CD14-positive monocyte (primary cell): ENCODE measurements around the gene TMEM259. TPM values are rescaled to one million over a fixed set of nuclear protein-coding genes. Genes with fewer than 3 reads are reported as not detected.

ENCODE experiments used
- DNase-seq, 3 donors: peaks; one replicate each; pipeline ENCODE4 v3.0.0-alpha.2; 2011 to 2022
- H2AFZ ChIP-seq: 2 replicates; pipeline ENCODE4 v1.6.0; 2012; ENCODE audit warnings: mild to moderate bottlenecking, low read depth, low read length, inconsistent platforms; ENCODE audit not compliant: insufficient read depth, poor library complexity, severe bottlenecking
- H3K27ac ChIP-seq, 2 donors: 1 replicate in 1 of 2; 2 replicates in 1 of 2; pipeline ENCODE4 v1.5.1; 2012 to 2013; ENCODE audit warnings: low read length in 2 of 2, control low read depth in 1 of 2, inconsistent platforms in 1 of 2, low read depth in 1 of 2, mild to moderate bottlenecking in 1 of 2
- H3K27me3 ChIP-seq, 2 donors: one replicate each; pipeline versions ENCODE4 v1.6.0 to v1.6.1; 2011 to 2013; ENCODE audit warnings: low read length in 2 of 2; ENCODE audit not compliant: control insufficient read depth in 2 of 2, insufficient read depth in 2 of 2
- H3K36me3 ChIP-seq, 2 donors: replicated peaks in 1 of 2; 1 replicate in 1 of 2; 2 replicates in 1 of 2; pipeline versions ENCODE4 v1.5.1 to v1.6.1; 2012 to 2013; ENCODE audit warnings: low read length in 2 of 2, control low read depth in 1 of 2, inconsistent platforms in 1 of 2, mild to moderate bottlenecking in 1 of 2; ENCODE audit not compliant: insufficient read depth in 2 of 2, control insufficient read depth in 1 of 2
- H3K4me1 ChIP-seq, 2 donors: 1 replicate in 1 of 2; 2 replicates in 1 of 2; pipeline versions ENCODE4 v1.5.1 to v1.6.1; 2012 to 2013; ENCODE audit warnings: low read length in 2 of 2, control low read depth in 1 of 2, inconsistent platforms in 1 of 2, mild to moderate bottlenecking in 1 of 2, moderate library complexity in 1 of 2; ENCODE audit not compliant: insufficient read depth in 2 of 2, control insufficient read depth in 1 of 2
- H3K4me2 ChIP-seq: replicated peaks from 2 replicates; pipeline ENCODE3; 2012; ENCODE audit warnings: low read length, moderate library complexity, mild to moderate bottlenecking; ENCODE audit not compliant: poor library complexity, severe bottlenecking; ENCODE audit errors: extremely low read depth
- H3K4me3 ChIP-seq, 3 experiments: fragments of 200-600 bp in 1 of 3; sonication (generic) in 1 of 3; replicated peaks in 1 of 3; 1 replicate in 2 of 3; 2 replicates in 1 of 3; pipeline ENCODE4 v1.5.1; 2011 to 2013; ENCODE audit warnings: low read length in 3 of 3, mild to moderate bottlenecking in 3 of 3, control low read depth in 2 of 3, low read depth in 2 of 3, inconsistent platforms in 1 of 3, moderate library complexity in 1 of 3
- H3K79me2 ChIP-seq: 2 replicates; pipeline ENCODE4 v1.6.0; 2012; ENCODE audit warnings: mild to moderate bottlenecking, control low read depth, inconsistent platforms, low read length, moderate library complexity; ENCODE audit not compliant: insufficient read depth
- H3K9ac ChIP-seq: 2 replicates; pipeline ENCODE4 v1.6.0; 2017; ENCODE audit warnings: low read length, mild to moderate bottlenecking; ENCODE audit not compliant: insufficient read depth, poor library complexity, severe bottlenecking
- H3K9me3 ChIP-seq, 2 donors: replicated peaks in 1 of 2; 1 replicate in 1 of 2; 2 replicates in 1 of 2; pipeline versions ENCODE4 v1.5.1 to v1.6.1; 2012 to 2013; ENCODE audit warnings: low read length in 2 of 2, control low read depth in 1 of 2; ENCODE audit not compliant: control insufficient read depth in 1 of 2, insufficient read depth in 1 of 2
- H4K20me1 ChIP-seq: 2 replicates; pipeline ENCODE4 v1.6.0; 2012; ENCODE audit warnings: mild to moderate bottlenecking, low read length, control low read depth, moderate library complexity; ENCODE audit not compliant: insufficient read depth
- H3K27ac Mint-ChIP-seq, 7 donors: one replicate each; pipeline ENCODE4 v1.8.0; 2020; ENCODE audit warnings: mild to moderate bottlenecking in 7 of 7, mixed read lengths in 7 of 7, moderate library complexity in 6 of 7, inconsistent platforms in 2 of 7
- H3K27me3 Mint-ChIP-seq, 3 donors: one replicate each; pipeline ENCODE4 v1.8.0; 2021 to 2022; ENCODE audit warnings: low read depth in 3 of 3, mild to moderate bottlenecking in 3 of 3, mixed read lengths in 3 of 3, moderate library complexity in 3 of 3, inconsistent platforms in 1 of 3
- H3K36me3 Mint-ChIP-seq, 2 donors: one replicate each; pipeline ENCODE4 v1.8.0; 2020; ENCODE audit warnings: mixed read lengths in 2 of 2, inconsistent platforms in 1 of 2, mild to moderate bottlenecking in 1 of 2
- H3K4me1 Mint-ChIP-seq: one replicate; pipeline ENCODE4 v1.8.0; 2020; ENCODE audit warnings: mild to moderate bottlenecking, mixed read lengths
- H3K4me3 Mint-ChIP-seq, 2 donors: one replicate each; pipeline ENCODE4 v1.8.0; 2020; ENCODE audit warnings: mild to moderate bottlenecking in 2 of 2, mixed read lengths in 2 of 2, moderate library complexity in 1 of 2
- H3K9me3 Mint-ChIP-seq, 7 donors: one replicate each; pipeline ENCODE4 v1.8.0; 2020 to 2022; ENCODE audit warnings: mixed read lengths in 7 of 7, mild to moderate bottlenecking in 6 of 7, moderate library complexity in 6 of 7, inconsistent platforms in 2 of 7
- WGBS: methylation state at CpG from one replicate; pipeline ENCODE4 v1.1.5; 2013; ENCODE audit warnings: missing lambda C conversion rate; ENCODE audit not compliant: insufficient coverage; 5-methylcytosine and 5-hydroxymethylcytosine counted together
- intact Hi-C, 2 donors: fragments of 100-400 bp; cut with micrococcal nuclease; formaldehyde crosslinking; loops; one replicate each; pipeline versions ENCODE4 v1.15.0 to v1.15.1; 2023
- polyA plus RNA-seq, 3 donors: library from polyadenylated mRNA; depleted of rRNA in 1 of 3; unstranded in 2 of 3; stranded (reverse) in 1 of 3; fragments of 300-500 nt in 2 of 3; fragments of >200 nt in 1 of 3; fragmentation: Illumina TruSeq in 2 of 3; gene quantifications; 1 replicate in 2 of 3; 2 replicates in 1 of 3; pipeline ENCODE4 v1.2.3, GENCODE V29; 2012 to 2021
- TF ChIP-seq, protein P1 (sequence below): fragments of 200-600 bp; IDR thresholded peaks from one replicate; pipeline ENCODE4 v1.8.0; 2022; ENCODE audit warnings: antibody characterized with exemption, mild to moderate bottlenecking

The TMEM259 gene
- polyA plus RNA-seq, 3 donors = 37.4 to 417 (median 45.0) TPM

GRCh38 chr19:973726-974563 is 47.0 kb downstream of the TMEM259 start:
- Histone ChIP-seq H3K36me3 (peaks cover 47 to 49% of the 10 kb centered on the region in 2 donors), H3K9me3 (peaks cover 7 to 17% of the 10 kb centered on the region in 2 donors), H3K4me1 (no peaks in the 10 kb centered on the region), H3K4me3 (no peak overlapping the region), H3K27me3 (no peaks in the 10 kb centered on the region), H3K9ac (no peak overlapping the region), H2AFZ (no peak overlapping the region), H3K27ac (no peak overlapping the region), H3K4me2 (no peak overlapping the region), H4K20me1 (peaks cover 65% of the 10 kb centered on the region), H3K79me2 (no peaks in the 10 kb centered on the region)
- intact Hi-C loops = no loop called here
- Mint-ChIP-seq H3K36me3 (peaks cover 24 to 50% of the 10 kb centered on the region in 2 donors), H3K27ac (no peak overlapping the region), H3K9me3 (peaks cover 6 to 21% (median 13%) of the 10 kb centered on the region in 7 donors), H3K4me3 (no peak overlapping the region), H3K4me1 (no peaks in the 10 kb centered on the region), H3K27me3 (no peaks in the 10 kb centered on the region)
- DNase-seq = no peak
- 93% methylated on average over 20 of the region's 29 CpGs for WGBS
- TF ChIP-seq, protein P1, sequence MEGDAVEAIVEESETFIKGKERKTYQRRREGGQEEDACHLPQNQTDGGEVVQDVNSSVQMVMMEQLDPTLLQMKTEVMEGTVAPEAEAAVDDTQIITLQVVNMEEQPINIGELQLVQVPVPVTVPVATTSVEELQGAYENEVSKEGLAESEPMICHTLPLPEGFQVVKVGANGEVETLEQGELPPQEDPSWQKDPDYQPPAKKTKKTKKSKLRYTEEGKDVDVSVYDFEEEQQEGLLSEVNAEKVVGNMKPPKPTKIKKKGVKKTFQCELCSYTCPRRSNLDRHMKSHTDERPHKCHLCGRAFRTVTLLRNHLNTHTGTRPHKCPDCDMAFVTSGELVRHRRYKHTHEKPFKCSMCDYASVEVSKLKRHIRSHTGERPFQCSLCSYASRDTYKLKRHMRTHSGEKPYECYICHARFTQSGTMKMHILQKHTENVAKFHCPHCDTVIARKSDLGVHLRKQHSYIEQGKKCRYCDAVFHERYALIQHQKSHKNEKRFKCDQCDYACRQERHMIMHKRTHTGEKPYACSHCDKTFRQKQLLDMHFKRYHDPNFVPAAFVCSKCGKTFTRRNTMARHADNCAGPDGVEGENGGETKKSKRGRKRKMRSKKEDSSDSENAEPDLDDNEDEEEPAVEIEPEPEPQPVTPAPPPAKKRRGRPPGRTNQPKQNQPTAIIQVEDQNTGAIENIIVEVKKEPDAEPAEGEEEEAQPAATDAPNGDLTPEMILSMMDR = no peak

GRCh38 chr19:972281-972680 is 48.6 kb downstream of the TMEM259 start:
- Histone ChIP-seq H3K27me3 (no peaks in the 10 kb centered on the region), H3K9me3 (peaks cover 7 to 17% of the 10 kb centered on the region in 2 donors), H3K9ac (no peak overlapping the region), H4K20me1 (peaks cover 71% of the 10 kb centered on the region), H2AFZ (no peak overlapping the region), H3K4me3 (no peak overlapping the region), H3K36me3 (peaks cover 61 to 62% of the 10 kb centered on the region in 2 donors), H3K4me1 (no peaks in the 10 kb centered on the region), H3K27ac (no peak overlapping the region), H3K79me2 (peaks cover 3% of the 10 kb centered on the region), H3K4me2 (no peak overlapping the region)
- no peaks in the 10 kb centered on the region for H3K4me1 Mint-ChIP-seq
- intact Hi-C loops = no loop called here
- H3K27ac Mint-ChIP-seq = no peak overlapping the region
- DNase-seq = no peak
- no peak overlapping the region for H3K4me3 Mint-ChIP-seq
- no peaks in the 10 kb centered on the region for H3K27me3 Mint-ChIP-seq
- WGBS = 100% methylated on average over 2 of the region's 6 CpGs
- peaks cover 35 to 67% of the 10 kb centered on the region in 2 donors for H3K36me3 Mint-ChIP-seq
- H3K9me3 Mint-ChIP-seq = peaks cover 9 to 26% (median 13%) of the 10 kb centered on the region in 7 donors
- TF ChIP-seq, protein P1 = no peak
